ENCODE measurements around the gene CBLIF.

GRCh38 chr11:59877325-59877724 is 32.0 kb upstream of the CBLIF start:
- no peak for TF ChIP-seq CTCF (conservative IDR thresholded peaks at IDR 0.05; ENCODE audit: low read depth, low read length)
- no peak for TF ChIP-seq EZH2 (IDR thresholded peaks at IDR 0.05; ENCODE audit: borderline replicate concordance, low read depth, low read length, poor library complexity, severe bottlenecking)

Data from A673 (cell line).